Spleen (tissue), 11 donors: ENCODE measurements around the gene TMEM269. TPM values are rescaled to one million over a fixed set of nuclear protein-coding genes. Genes with fewer than 3 reads are reported as not detected.

Experiments
- DNase-seq: peaks from one replicate; pipeline ENCODE4 v3.0.0-alpha.2; 2020
- H3K27ac ChIP-seq, 8 donors: fragments of 200-600 bp; sonication (generic) in 7 of 8; 1 replicate in 4 of 8; 2 replicates in 4 of 8; pipeline versions ENCODE4 v1.5.0 to v1.8.0; 2016 to 2021; ENCODE audit warnings: inconsistent platforms in 4 of 8, mild to moderate bottlenecking in 4 of 8, moderate library complexity in 1 of 8
- H3K27me3 ChIP-seq, 7 donors: fragments of 200-600 bp; sonication (generic) in 6 of 7; replicated peaks in 1 of 7; 1 replicate in 4 of 7; 2 replicates in 3 of 7; pipeline versions ENCODE4 v1.5.0 to v1.8.0; 2016 to 2021; ENCODE audit warnings: inconsistent platforms in 3 of 7, mild to moderate bottlenecking in 1 of 7
- H3K36me3 ChIP-seq, 6 donors: fragments of 200-600 bp; sonication (generic) in 5 of 6; 1 replicate in 4 of 6; 2 replicates in 2 of 6; pipeline versions ENCODE4 v1.5.0 to v1.8.0; 2016 to 2021; ENCODE audit warnings: inconsistent platforms in 2 of 6
- H3K4me1 ChIP-seq, 6 donors: fragments of 200-600 bp; sonication (generic) in 5 of 6; 1 replicate in 3 of 6; 2 replicates in 3 of 6; pipeline versions ENCODE4 v1.5.0 to v1.8.0; 2016 to 2021; ENCODE audit warnings: inconsistent platforms in 3 of 6
- H3K4me3 ChIP-seq, 8 donors: fragments of 200-600 bp; sonication (generic) in 7 of 8; 1 replicate in 4 of 8; 2 replicates in 4 of 8; pipeline versions ENCODE4 v1.5.0 to v1.8.0; 2016 to 2021; ENCODE audit warnings: inconsistent platforms in 4 of 8, mild to moderate bottlenecking in 4 of 8, moderate library complexity in 2 of 8
- H3K9me3 ChIP-seq, 8 donors: fragments of 200-600 bp; sonication (generic) in 7 of 8; 1 replicate in 4 of 8; 2 replicates in 4 of 8; pipeline versions ENCODE4 v1.5.0 to v1.8.0; 2016 to 2021; ENCODE audit warnings: inconsistent platforms in 4 of 8
- CTCF ChIP-seq, 11 experiments: fragments of 200-600 bp in 7 of 11; fragments of 450-650 bp in 4 of 11; sonication (generic) in 4 of 11; IDR thresholded peaks in 8 of 11; conservative IDR thresholded peaks in 3 of 11; 1 replicate in 7 of 11; 2 replicates in 4 of 11; pipeline versions ENCODE4 v1.4.0 to v1.8.0; 2016 to 2021; ENCODE audit warnings: antibody characterized with exemption in 11 of 11, inconsistent platforms in 4 of 11, mild to moderate bottlenecking in 1 of 11
- POLR2A ChIP-seq, 3 donors: fragments of 450-650 bp; IDR thresholded peaks; one replicate each; pipeline ENCODE4 v1.5.1; 2017; ENCODE audit warnings: antibody characterized with exemption in 3 of 3, mild to moderate bottlenecking in 1 of 3
- POLR2AphosphoS5 ChIP-seq, 3 donors: sonication (generic); formaldehyde crosslinking; IDR thresholded peaks; one replicate each; pipeline ENCODE4 v1.5.1; 2017; ENCODE audit warnings: antibody characterized with exemption in 3 of 3
- WGBS, 5 donors: extraction: QIAGEN DNeasy Blood & Tissue Kit in 3 of 5; methylation state at CpG; one replicate each; pipeline versions ENCODE4 v1.1.5 to v1.1.7; 2013 to 2018; 5-methylcytosine and 5-hydroxymethylcytosine counted together
- intact Hi-C: fragments of 100-400 bp; cut with DNase I; formaldehyde crosslinking; loops from one replicate; pipeline ENCODE4 v1.15.0; 2023; ENCODE audit warnings: low total_unique reads
- polyA plus RNA-seq, 3 donors: library from polyadenylated mRNA; stranded (reverse); fragments of 200-250 nt; gene quantifications; one replicate each; pipeline ENCODE4 v1.2.1, GENCODE V29; 2013
- total RNA-seq, 7 donors: library from RNA; depleted of rRNA in 3 of 7; stranded (reverse); fragments of >200 nt in 3 of 7; fragmentation: NEBNext Ultra II Directional in 4 of 7; extraction: Animal tissue kit (Norgen Biotek cat#: 25700) in 4 of 7; gene quantifications; one replicate each; pipeline versions ENCODE4 v1.1.0 to v1.2.1, GENCODE V29; 2016 to 2021
- donor health status: healthy with polysubstance abuse.
- donor health status: DM: no; HTN: no; CAD: no; lungs with moderate emphysema.
- donor health status: DM: no; HTN: no; CAD: no.
- donor health status: Bipolar disorder and iron deficiency.
- donor health status: healthy.
- donor health status: DM: no; HTN: no; CAD: no.
- donor health status: DM: yes; HTN: yes; CAD: no.

The TMEM269 gene
- total and polyA plus RNA-seq, 10 donors = 0.03 to 1.6 (median 0.26) TPM; not detected in 1

GRCh38 chr1:42817976-42818375 is 33.2 kb downstream of the TMEM269 start:
- 91 to 97% (median 93%) methylated on average over 3 of the region's 3 CpGs for WGBS, 5 donors
- H3K27me3 ChIP-seq = no peaks in the 10 kb centered on the region
- H3K4me1 ChIP-seq = peaks cover 20 to 54% (median 25%) of the 10 kb centered on the region in 6 donors
- no peak for TF ChIP-seq POLR2A (IDR thresholded peaks at IDR 0.05)
- no peak for TF ChIP-seq POLR2AphosphoS5 (IDR thresholded peaks at IDR 0.05)
- TF ChIP-seq CTCF (IDR thresholded peaks at IDR 0.05 in 8 of 11, conservative IDR thresholded peaks at IDR 0.05 in 3 of 11) = no peak
- DNase-seq = no peak
- peaks cover 0 to 14% (median 0%) of the 10 kb centered on the region in 6 donors for H3K36me3 ChIP-seq
- H3K27ac ChIP-seq = peak overlapping the region in 2 of 8 donors; percentile 95 to 96
- intact Hi-C loops = no loop called here
- H3K9me3 ChIP-seq = no peaks in the 10 kb centered on the region
- peak overlapping the region in 4 of 8 donors; percentile 64 to 77 (median 66) for H3K4me3 ChIP-seq

GRCh38 chr1:42820813-42821212 is 36.0 kb downstream of the TMEM269 start:
- H3K27me3 ChIP-seq = no peaks in the 10 kb centered on the region
- intact Hi-C loops = no loop called here
- peak overlapping the region in 1 of 8 donors; percentile 13 for H3K27ac ChIP-seq
- DNase-seq = no peak
- no peak for TF ChIP-seq POLR2AphosphoS5 (IDR thresholded peaks at IDR 0.05)
- no peak for TF ChIP-seq CTCF (IDR thresholded peaks at IDR 0.05 in 8 of 11, conservative IDR thresholded peaks at IDR 0.05 in 3 of 11)
- TF ChIP-seq POLR2A (IDR thresholded peaks at IDR 0.05) = no peak
- no peaks in the 10 kb centered on the region for H3K36me3 ChIP-seq
- H3K4me1 ChIP-seq = peaks cover 16 to 49% (median 17%) of the 10 kb centered on the region in 6 donors
- H3K4me3 ChIP-seq = no peak overlapping the region
- 61 to 83% (median 78%) methylated on average over 1 of the region's 1 CpG for WGBS, 5 donors
- H3K9me3 ChIP-seq = no peaks in the 10 kb centered on the region

GRCh38 chr1:42821690-42822089 is 36.9 kb downstream of the TMEM269 start:
- WGBS, 5 donors = 94 to 100% (median 95%) methylated on average over 2 of the region's 2 CpGs
- peaks cover 8 to 40% (median 10%) of the 10 kb centered on the region in 6 donors for H3K4me1 ChIP-seq
- H3K9me3 ChIP-seq = no peaks in the 10 kb centered on the region
- no peak for TF ChIP-seq POLR2A (IDR thresholded peaks at IDR 0.05)
- TF ChIP-seq CTCF (IDR thresholded peaks at IDR 0.05 in 8 of 11, conservative IDR thresholded peaks at IDR 0.05 in 3 of 11) = no peak
- no peak for TF ChIP-seq POLR2AphosphoS5 (IDR thresholded peaks at IDR 0.05)
- H3K36me3 ChIP-seq = no peaks in the 10 kb centered on the region
- no peak for DNase-seq
- no peak overlapping the region for H3K4me3 ChIP-seq
- H3K27me3 ChIP-seq = no peaks in the 10 kb centered on the region
- intact Hi-C loops = no loop called here
- no peak overlapping the region for H3K27ac ChIP-seq

- Histone ChIP-seq H3K27me3 (no peaks in the 10 kb centered on the region), H3K9me3 (no peaks in the 10 kb centered on the region), H3K4me3 (no peak overlapping the region), H3K4me1 (peaks cover 3 to 33% (median 6%) of the 10 kb centered on the region in 6 donors), H3K27ac (peak overlapping the region in 5 of 8 donors; percentile 5 to 51 (median 31)), H3K36me3 (peaks cover 0 to 7% (median 0%) of the 10 kb centered on the region in 6 donors)
- no peak for DNase-seq
- TF ChIP-seq CTCF (IDR thresholded peaks at IDR 0.05 in 8 of 11, conservative IDR thresholded peaks at IDR 0.05 in 3 of 11) (no peak), POLR2A (IDR thresholded peaks at IDR 0.05) (no peak), POLR2AphosphoS5 (IDR thresholded peaks at IDR 0.05) (no peak)
- intact Hi-C loops = no loop called here
- 70 to 80% (median 78%) methylated on average over 2 of the region's 2 CpGs for WGBS, 5 donors
Measured at GRCh38 chr1:42822800-42823392, 38.1 kb downstream of the TMEM269 start.
